Measurements from ENCODE around the gene TANK.
"Not testable (repeated sequence)": the region's sequence is repeated elsewhere in the genome, so short reads cannot be mapped to it uniquely, and the experiment has no call there.

TANK gene

GRCh38 chr2:161131074-161131680 lies 29.1 kb upstream of the TANK start:
- DNase-seq = no peak
- in situ Hi-C loops (cut with MboI; ENCODE audit: low pct_unique_long_range_greater_than_20kb, low sequenced_read_pairs) = no loop called here

GRCh38 chr2:161131804-161132203 lies 28.4 kb upstream of the TANK start:
- in situ Hi-C loops (cut with MboI; ENCODE audit: low pct_unique_long_range_greater_than_20kb, low sequenced_read_pairs) = no loop called here
- no peak for DNase-seq

- DNase-seq; in situ Hi-C loops (cut with MboI; ENCODE audit: low pct_unique_long_range_greater_than_20kb, low sequenced_read_pairs): not testable (repeated sequence)
Observed at GRCh38 chr2:161132384-161132783, 27.8 kb upstream of the TANK start.

GRCh38 chr2:161133366-161133765 lies 26.9 kb upstream of the TANK start:
- in situ Hi-C loops (cut with MboI; ENCODE audit: low pct_unique_long_range_greater_than_20kb, low sequenced_read_pairs) = no loop called here

GRCh38 chr2:161134547-161135518 lies 25.4 kb upstream of the TANK start:
- in situ Hi-C loops (cut with MboI; ENCODE audit: low pct_unique_long_range_greater_than_20kb, low sequenced_read_pairs) = no loop called here
- no peak for DNase-seq

More at GRCh38 chr2:161133366-161133765, 26.9 kb upstream of the TANK start:
- DNase-seq = no peak

GRCh38 chr2:161135951-161136593 lies 24.2 kb upstream of the TANK start:
- no peak for DNase-seq
- in situ Hi-C loops (cut with MboI; ENCODE audit: low pct_unique_long_range_greater_than_20kb, low sequenced_read_pairs) = no loop called here

GRCh38 chr2:161136696-161137324 lies 23.4 kb upstream of the TANK start:
- in situ Hi-C loops (cut with MboI; ENCODE audit: low pct_unique_long_range_greater_than_20kb, low sequenced_read_pairs) = no loop called here
- peak; percentile 59 for DNase-seq

GRCh38 chr2:161138429-161138828 lies 21.8 kb upstream of the TANK start:
- no peak for DNase-seq
- in situ Hi-C loops (cut with MboI; ENCODE audit: low pct_unique_long_range_greater_than_20kb, low sequenced_read_pairs) = no loop called here

GRCh38 chr2:161139098-161139987 lies 20.9 kb upstream of the TANK start:
- DNase-seq = no peak
- in situ Hi-C loops (cut with MboI; ENCODE audit: low pct_unique_long_range_greater_than_20kb, low sequenced_read_pairs) = no loop called here

- in situ Hi-C loops (cut with MboI; ENCODE audit: low pct_unique_long_range_greater_than_20kb, low sequenced_read_pairs) = no loop called here
- no peak for DNase-seq
Observed at GRCh38 chr2:161141033-161141432, 19.2 kb upstream of the TANK start.

- no peak for DNase-seq
- in situ Hi-C loops (cut with MboI; ENCODE audit: low pct_unique_long_range_greater_than_20kb, low sequenced_read_pairs) = no loop called here
Observed at GRCh38 chr2:161146209-161146775, 13.9 kb upstream of the TANK start.

- in situ Hi-C loops (cut with MboI; ENCODE audit: low pct_unique_long_range_greater_than_20kb, low sequenced_read_pairs) = no loop called here
- DNase-seq = no peak
Observed at GRCh38 chr2:161146996-161147395, 13.2 kb upstream of the TANK start.

GRCh38 chr2:161147856-161148255 lies 12.4 kb upstream of the TANK start:
- in situ Hi-C loops (cut with MboI; ENCODE audit: low pct_unique_long_range_greater_than_20kb, low sequenced_read_pairs) = no loop called here
- no peak for DNase-seq

- in situ Hi-C loops (cut with MboI; ENCODE audit: low pct_unique_long_range_greater_than_20kb, low sequenced_read_pairs) = no loop called here
- DNase-seq = no peak
Observed at GRCh38 chr2:161150704-161151103, 9.5 kb upstream of the TANK start.

GRCh38 chr2:161152302-161152701 lies 7.9 kb upstream of the TANK start:
- DNase-seq = no peak
- in situ Hi-C loops (cut with MboI; ENCODE audit: low pct_unique_long_range_greater_than_20kb, low sequenced_read_pairs) = no loop called here

- DNase-seq = no peak
Observed at GRCh38 chr2:161158882-161159281, 1.3 kb upstream of the TANK start.

GRCh38 chr2:161159456-161160225 lies 587 bp upstream of the TANK start:
- in situ Hi-C loops (cut with MboI; ENCODE audit: low pct_unique_long_range_greater_than_20kb, low sequenced_read_pairs) = no loop called here
- DNase-seq = no peak

More at GRCh38 chr2:161158882-161159281, 1.3 kb upstream of the TANK start:
- in situ Hi-C loops (cut with MboI; ENCODE audit: low pct_unique_long_range_greater_than_20kb, low sequenced_read_pairs) = no loop called here

Measured in KBM-7 (cell line).